HCT116 (cell line): ENCODE data around the gene HGS. TPM values are rescaled to one million over a fixed set of nuclear protein-coding genes. Genes with fewer than 3 reads are reported as not detected.

ENCODE experiments used
- ATAC-seq: fragments of 200-7000 bp; cut with Tn5 transposase; 2 replicates; pipeline ENCODE4 v1.9.1; 2020; ENCODE audit warnings: mild to moderate bottlenecking, moderate library complexity
- BruUV-seq: library from RNA; stranded (reverse); fragments of 400-500 nt; replicated peaks from 2 replicates; lab custom pipeline; 2021; lab: Mats Ljungman, UMichigan
- CTCF ChIA-PET: fragments of 300-600 bp; sonication (Branson Sonifier 250); formaldehyde crosslinking; loops from one replicate; lab custom pipeline; 2021; ENCODE audit warnings: antibody characterized with exemption; lab: Charles Lee
- POLR2A ChIA-PET: fragments of 300-600, 350-600 bp; sonication (Branson Sonifier 250); formaldehyde crosslinking; loops from one replicate; lab custom pipeline; 2021; ENCODE audit warnings: antibody characterized with exemption; lab: Charles Lee
- RAD21 ChIA-PET, 2 experiments: fragments of 300-600 bp; sonication (Branson Sonifier 250); formaldehyde crosslinking; loops; one replicate each; lab custom pipeline; 2023; ENCODE audit warnings: low total read pairs in 2 of 2; ENCODE audit not compliant: uncharacterized antibody in 2 of 2, unreplicated experiment in 2 of 2, low non-redundant PET in 1 of 2; lab: Charles Lee
- DNase-seq: peaks from one replicate; pipeline ENCODE4 v3.0.0-alpha.2; 2010; ENCODE audit warnings: low read depth, low spot score
- H2AFZ ChIP-seq: fragments of 200-600 bp; shearing (Covaris generic), sonication (generic); 2 replicates; pipeline ENCODE4 v1.6.1; 2017; ENCODE audit warnings: low read depth, mixed run types, mixed read lengths, antibody characterized with exemption, low read length; ENCODE audit not compliant: poor library complexity, severe bottlenecking
- H3K27ac ChIP-seq: 2 replicates; pipeline ENCODE4 v1.5.1; 2012; ENCODE audit warnings: low read depth, low read length
- H3K27me3 ChIP-seq: fragments of 200-600 bp; sonication (generic); 2 replicates; pipeline ENCODE4 v1.6.1; 2016; ENCODE audit warnings: mixed run types, low read length, mixed read lengths; ENCODE audit not compliant: insufficient read depth
- H3K36me3 ChIP-seq, 2 experiments: fragments of 200-500 bp in 1 of 2; fragments of 200-600 bp in 1 of 2; sonication (Bioruptor generic) in 1 of 2; sonication (generic) in 1 of 2; 2 replicates each; pipeline versions ENCODE4 v1.5.1 to v1.6.1; 2014 to 2016; ENCODE audit warnings: low read length in 2 of 2, inconsistent platforms in 1 of 2, mixed read lengths in 1 of 2, mixed run types in 1 of 2; ENCODE audit not compliant: insufficient read depth in 2 of 2, control insufficient read depth in 1 of 2
- H3K4me1 ChIP-seq, 2 experiments: fragments of 200-600 bp in 1 of 2; sonication (generic) in 1 of 2; 2 replicates each; pipeline versions ENCODE4 v1.5.1 to v1.6.1; 2012 to 2017; ENCODE audit warnings: low read length in 2 of 2, inconsistent platforms in 1 of 2, mild to moderate bottlenecking in 1 of 2, mixed read lengths in 1 of 2, mixed run types in 1 of 2, moderate library complexity in 1 of 2; ENCODE audit not compliant: insufficient read depth in 2 of 2, control insufficient read depth in 1 of 2
- H3K4me2 ChIP-seq: fragments of 200-600 bp; sonication (generic); 2 replicates; pipeline ENCODE4 v1.6.1; 2017; ENCODE audit warnings: mixed run types, low read length, mixed read lengths
- H3K4me3 ChIP-seq, 2 experiments: fragments of 200-600 bp in 1 of 2; sonication (generic) in 1 of 2; replicated peaks in 1 of 2; 2 replicates each; pipeline ENCODE4 v1.5.1; 2011 to 2016; ENCODE audit warnings: low read length in 2 of 2, control low read depth in 1 of 2, low read depth in 1 of 2, mild to moderate bottlenecking in 1 of 2, mixed read lengths in 1 of 2, mixed run types in 1 of 2
- H3K79me2 ChIP-seq: fragments of 200-600 bp; sonication (generic); 2 replicates; pipeline ENCODE4 v1.6.1; 2017; ENCODE audit warnings: mild to moderate bottlenecking, mixed run types, low read length, moderate library complexity, mixed read lengths; ENCODE audit not compliant: insufficient read depth
- H3K9ac ChIP-seq: fragments of 200-600 bp; sonication (generic); 2 replicates; pipeline ENCODE4 v1.6.1; 2016; ENCODE audit warnings: low read length, mixed read lengths
- H3K9me2 ChIP-seq: fragments of 200-600 bp; sonication (generic), shearing (Covaris generic); 2 replicates; pipeline ENCODE4 v1.6.1; 2017; ENCODE audit warnings: mixed run types, mild to moderate bottlenecking, moderate library complexity; ENCODE audit not compliant: insufficient read depth
- H3K9me3 ChIP-seq, 2 experiments: fragments of 200-500 bp in 1 of 2; fragments of 200-600 bp in 1 of 2; sonication (Bioruptor generic) in 1 of 2; sonication (generic) in 1 of 2; 2 replicates each; pipeline ENCODE4 v1.6.1; 2014 to 2017; ENCODE audit warnings: low read length in 2 of 2, mixed read lengths in 2 of 2, inconsistent platforms in 1 of 2, low read depth in 1 of 2, mild to moderate bottlenecking in 1 of 2, mixed run types in 1 of 2, moderate library complexity in 1 of 2; ENCODE audit not compliant: control insufficient read depth in 1 of 2, insufficient read depth in 1 of 2
- H4K20me1 ChIP-seq: fragments of 200-600 bp; sonication (generic), shearing (Covaris generic); 2 replicates; pipeline ENCODE4 v1.6.1; 2017; ENCODE audit warnings: mixed run types, mild to moderate bottlenecking, moderate library complexity; ENCODE audit not compliant: insufficient read depth
- CBX3 ChIP-seq: IDR thresholded peaks from 2 replicates; pipeline ENCODE4 v1.6.1; 2012; ENCODE audit warnings: low read depth
- CEBPB ChIP-seq: IDR thresholded peaks from 2 replicates; pipeline ENCODE4 v1.6.1; 2012; ENCODE audit warnings: low read depth
- ELF1 ChIP-seq: IDR thresholded peaks from 2 replicates; pipeline ENCODE4 v1.6.1; 2012; ENCODE audit warnings: low read depth, borderline replicate concordance
- EZH2 ChIP-seq: fragments of 200-600 bp; sonication (generic); IDR thresholded peaks from 2 replicates; pipeline ENCODE4 v1.6.1; 2017; ENCODE audit warnings: antibody characterized with exemption, mixed run types
- FOSL1 ChIP-seq: IDR thresholded peaks from 2 replicates; pipeline ENCODE4 v1.6.1; 2012; ENCODE audit warnings: low read depth
- JUND ChIP-seq: IDR thresholded peaks from 2 replicates; pipeline ENCODE4 v1.6.1; 2012
- POLR2A ChIP-seq: IDR thresholded peaks from 2 replicates; pipeline ENCODE4 v1.7.0; 2011; ENCODE audit warnings: borderline replicate concordance; ENCODE audit not compliant: insufficient read depth, insufficient read length; ENCODE audit errors: extremely low read depth
- POLR2AphosphoS5 ChIP-seq: IDR thresholded peaks from 2 replicates; pipeline ENCODE4 v1.6.1; 2011; ENCODE audit warnings: mild to moderate bottlenecking, low read depth, low read length, moderate library complexity
- REST ChIP-seq: IDR thresholded peaks from 2 replicates; pipeline ENCODE4 v1.6.1; 2012; ENCODE audit warnings: low read depth
- SIN3A ChIP-seq: IDR thresholded peaks from 2 replicates; pipeline ENCODE4 v1.6.1; 2012; ENCODE audit warnings: low read depth
- SP1 ChIP-seq: IDR thresholded peaks from 2 replicates; pipeline ENCODE4 v1.6.1; 2012; ENCODE audit warnings: low read depth
- SRF ChIP-seq: IDR thresholded peaks from 2 replicates; pipeline ENCODE4 v1.6.1; 2012; ENCODE audit warnings: low read depth
- TCF7L2 ChIP-seq: IDR thresholded peaks from 2 replicates; pipeline ENCODE4 v1.7.0; 2011; ENCODE audit warnings: borderline replicate concordance, inconsistent platforms; ENCODE audit not compliant: insufficient read depth, insufficient read length; ENCODE audit errors: extremely low read depth
- YY1 ChIP-seq: IDR thresholded peaks from 2 replicates; pipeline ENCODE4 v1.6.1; 2011; ENCODE audit warnings: low read length, low read depth, moderate library complexity, mild to moderate bottlenecking; ENCODE audit not compliant: insufficient replicate concordance; ENCODE audit errors: extremely low read depth
- ZBTB33 ChIP-seq: IDR thresholded peaks from 2 replicates; pipeline ENCODE4 v1.6.1; 2011; ENCODE audit warnings: mild to moderate bottlenecking, low read length, moderate library complexity; ENCODE audit not compliant: insufficient replicate concordance; ENCODE audit errors: extremely low read depth
- ZFX ChIP-seq: fragments of 450-650 bp; IDR thresholded peaks from 2 replicates; pipeline ENCODE4 v1.6.1; 2017
- intact Hi-C: fragments of 100-400 bp; cut with micrococcal nuclease; formaldehyde crosslinking; loops from 2 replicates; pipeline ENCODE4 v1.10.0; 2022
- total RNA-seq: library from RNA; stranded (reverse); gene quantifications from one replicate; pipeline ENCODE4 v1.2.1, GENCODE V29; 2021; ENCODE audit not compliant: unreplicated experiment
- TF ChIP-seq, protein P1 (sequence below), 3 experiments: fragments of 200-600 bp in 1 of 3; sonication (generic) in 1 of 3; IDR thresholded peaks in 2 of 3; conservative IDR thresholded peaks in 1 of 3; 2 replicates each; pipeline ENCODE4 v1.5.1; 2012 to 2017; ENCODE audit warnings: low read depth in 2 of 3, low read length in 2 of 3, antibody characterized with exemption in 1 of 3, borderline replicate concordance in 1 of 3, control low read depth in 1 of 3, mild to moderate bottlenecking in 1 of 3, mixed read lengths in 1 of 3, mixed run types in 1 of 3, moderate library complexity in 1 of 3; ENCODE audit not compliant: insufficient read depth in 1 of 3
- TF ChIP-seq, protein P2 (sequence below): IDR thresholded peaks from 2 replicates; pipeline ENCODE4 v1.6.1; 2012

Gene HGS
- total RNA-seq, 1 experiment from 2014 or later = 231 TPM

DNA sequence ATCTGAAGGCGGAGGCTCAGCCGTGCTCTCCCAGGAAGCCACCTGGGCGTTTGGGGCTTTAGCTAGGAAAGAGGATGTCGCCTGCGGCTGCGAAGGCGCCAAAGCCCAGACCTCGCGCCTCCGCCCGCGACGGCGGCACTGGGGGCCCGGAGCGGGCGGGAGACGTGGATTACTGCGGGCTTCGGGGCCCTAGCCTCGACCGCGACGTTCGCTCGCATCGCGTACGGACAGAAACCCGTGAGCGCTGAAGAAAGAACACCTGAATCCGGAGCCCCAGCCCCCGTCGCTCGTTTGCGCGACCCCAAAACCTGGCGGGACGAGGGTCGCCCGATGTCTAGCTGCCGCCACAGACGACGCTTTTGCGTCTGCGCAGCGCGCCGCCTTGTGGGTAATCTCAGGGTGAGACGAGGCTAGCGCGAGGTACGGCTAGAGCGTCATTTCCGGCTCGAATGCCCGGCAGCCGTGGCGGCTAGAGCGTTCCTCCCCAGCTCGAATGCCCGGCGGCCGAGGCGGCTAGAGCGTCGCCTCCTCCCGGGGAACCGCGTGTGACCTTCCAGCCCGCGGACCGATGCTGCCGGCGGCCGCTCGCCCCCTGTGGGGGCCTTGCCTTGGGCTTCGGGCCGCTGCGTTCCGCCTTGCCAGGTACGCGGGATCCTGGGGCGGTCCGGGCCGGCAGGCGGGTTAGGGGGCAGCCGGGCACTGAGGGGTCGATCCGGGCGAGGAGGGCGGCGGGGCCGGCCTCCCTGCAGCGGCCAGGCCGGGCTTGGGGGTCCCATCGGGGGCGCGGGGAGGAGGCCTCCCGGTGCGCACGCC, 19.3 kb downstream of the HGS start, which contains the start of gene MRPL12:
TSS of gene MRPL12 (plus strand) at position 434 of the 813 bp plus-strand sequence. CDS start at position 569, 135 bp downstream.
- Histone ChIP-seq H3K9me3 (no peaks in the 10 kb centered on the region), H3K9me2 (no peaks in the 10 kb centered on the region), H3K79me2 (peaks cover 90% of the 10 kb centered on the region), H3K27ac (peak within 1 kb of the TSS; percentile 98), H3K27me3 (no peaks in the 10 kb centered on the region), H4K20me1 (no peaks in the 10 kb centered on the region; the same call in 1 of the 2 replicates), H3K4me2 (peak within 1 kb of the TSS; percentile 89), H3K4me3 (peak within 1 kb of the TSS; percentile 68), H3K4me1 (peaks cover 13 to 27% of the 10 kb centered on the region in 2 experiments), H2AFZ (no peak within 1 kb of the TSS), H3K36me3 (peaks cover 29 to 60% of the 10 kb centered on the region in 2 experiments; a peak in 3 of 4 replicates), H3K9ac (peak within 1 kb of the TSS; percentile 95)
- CTCF ChIA-PET = interaction anchor here (0.8 to 1.3 kb wide), 4 partner anchors 28 to 166 kb away, joined by 3 to 4 read pairs (median 3); no protein-coding TSS in a partner anchor
- intact Hi-C loops = loop anchor here (2.0 kb wide), 1 partner anchor 20 kb away; the partner anchor contains the start of gene ARL16
- peak; percentile 79 for ATAC-seq
- RAD21 ChIA-PET = interaction anchor here (0.8 to 1.5 kb wide), 3 partner anchors 20 to 24 kb away, joined by 3 to 4 read pairs (median 4); partner anchors contain the start of genes ARL16 (in 2 of the 2) and HGS (in 2 of the 2)
- POLR2A ChIA-PET = interaction anchor here (0.9 to 3.5 kb wide), 4 partner anchors 8 to 157 kb away, joined by 3 to 33 read pairs (median 4); partner anchors contain the start of genes ARL16, HGS and SLC25A10
- TSS peak; percentile 80 for BruUV-seq
- DNase-seq = peak; percentile 90
- TF ChIP-seq REST (no peak), POLR2AphosphoS5 (peak; percentile 98), SIN3A (peak; percentile 96), CEBPB (no peak), SRF (no peak), SP1 (no peak; the same call in 1 of the 2 replicates), FOSL1 (no peak), ELF1 (no peak; the same call in 1 of the 2 replicates), JUND (no peak), ZBTB33 (peak; percentile 96), POLR2A (peak; percentile 91), TCF7L2 (peak; percentile 68), ZFX (peak; percentile 95), CBX3 (peak; percentile 84; the same call in 1 of the 2 replicates), EZH2 (no peak), YY1 (peak; percentile 84)
- TF ChIP-seq, protein P1, sequence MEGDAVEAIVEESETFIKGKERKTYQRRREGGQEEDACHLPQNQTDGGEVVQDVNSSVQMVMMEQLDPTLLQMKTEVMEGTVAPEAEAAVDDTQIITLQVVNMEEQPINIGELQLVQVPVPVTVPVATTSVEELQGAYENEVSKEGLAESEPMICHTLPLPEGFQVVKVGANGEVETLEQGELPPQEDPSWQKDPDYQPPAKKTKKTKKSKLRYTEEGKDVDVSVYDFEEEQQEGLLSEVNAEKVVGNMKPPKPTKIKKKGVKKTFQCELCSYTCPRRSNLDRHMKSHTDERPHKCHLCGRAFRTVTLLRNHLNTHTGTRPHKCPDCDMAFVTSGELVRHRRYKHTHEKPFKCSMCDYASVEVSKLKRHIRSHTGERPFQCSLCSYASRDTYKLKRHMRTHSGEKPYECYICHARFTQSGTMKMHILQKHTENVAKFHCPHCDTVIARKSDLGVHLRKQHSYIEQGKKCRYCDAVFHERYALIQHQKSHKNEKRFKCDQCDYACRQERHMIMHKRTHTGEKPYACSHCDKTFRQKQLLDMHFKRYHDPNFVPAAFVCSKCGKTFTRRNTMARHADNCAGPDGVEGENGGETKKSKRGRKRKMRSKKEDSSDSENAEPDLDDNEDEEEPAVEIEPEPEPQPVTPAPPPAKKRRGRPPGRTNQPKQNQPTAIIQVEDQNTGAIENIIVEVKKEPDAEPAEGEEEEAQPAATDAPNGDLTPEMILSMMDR (IDR thresholded peaks at IDR 0.05 in 2 of 3, conservative IDR thresholded peaks at IDR 0.05 in 1 of 3; ENCODE audit: borderline replicate concordance in 1 of 3, insufficient read depth in 1 of 3, low read depth in 2 of 3, low read length in 2 of 3) = no peak
- TF ChIP-seq, protein P2, sequence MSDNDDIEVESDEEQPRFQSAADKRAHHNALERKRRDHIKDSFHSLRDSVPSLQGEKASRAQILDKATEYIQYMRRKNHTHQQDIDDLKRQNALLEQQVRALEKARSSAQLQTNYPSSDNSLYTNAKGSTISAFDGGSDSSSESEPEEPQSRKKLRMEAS = peak; percentile 98
